HG03571 (cell line): Measurements from ENCODE around the gene FAM20B.

Source experiments
- ATAC-seq: cut with Tn5 transposase; IDR thresholded peaks from one replicate; pipeline ENCODE4 v1.9.1; 2021; ENCODE audit not compliant: unreplicated experiment

FAM20B gene

GRCh38 chr1:179090923-179091322 is 65.2 kb downstream of the FAM20B start:
- ATAC-seq: no peak

- ATAC-seq: no peak
Observed at GRCh38 chr1:179091691-179092165, 66.0 kb downstream of the FAM20B start.

- ATAC-seq: no peak
Observed at GRCh38 chr1:179092896-179093461, 67.3 kb downstream of the FAM20B start.

- ATAC-seq: no peak
Observed at GRCh38 chr1:179094818-179095217, 69.1 kb downstream of the FAM20B start.

GRCh38 chr1:179095377-179095776 is 69.7 kb downstream of the FAM20B start:
- no peak for ATAC-seq

GRCh38 chr1:179095924-179096323 is 70.2 kb downstream of the FAM20B start:
- no peak for ATAC-seq

GRCh38 chr1:179099891-179100290 is 74.2 kb downstream of the FAM20B start:
- no peak for ATAC-seq

- no peak for ATAC-seq
Observed at GRCh38 chr1:179101566-179101965, 75.9 kb downstream of the FAM20B start.

- no peak for ATAC-seq
Observed at GRCh38 chr1:179103999-179104398, 78.3 kb downstream of the FAM20B start.

- ATAC-seq: no peak
Observed at GRCh38 chr1:179104611-179105250, 79.0 kb downstream of the FAM20B start.

GRCh38 chr1:179105393-179105792 is 79.7 kb downstream of the FAM20B start:
- ATAC-seq: no peak

- no peak for ATAC-seq
Observed at GRCh38 chr1:179107706-179108629, 82.3 kb downstream of the FAM20B start.

- no peak for ATAC-seq
Observed at GRCh38 chr1:179108644-179109043, 83.0 kb downstream of the FAM20B start.

- no peak for ATAC-seq
Observed at GRCh38 chr1:179115181-179115580, 89.5 kb downstream of the FAM20B start.

- ATAC-seq: no peak
Observed at GRCh38 chr1:179119513-179119912, 93.8 kb downstream of the FAM20B start.

- ATAC-seq: no peak
Observed at GRCh38 chr1:179120736-179121135, 95.0 kb downstream of the FAM20B start.

GRCh38 chr1:179121159-179121938 is 95.7 kb downstream of the FAM20B start:
- ATAC-seq: no peak

- no peak for ATAC-seq
Observed at GRCh38 chr1:179124873-179125272, 99.2 kb downstream of the FAM20B start.
